Muscle layer of colon (tissue), 2 donors: ENCODE measurements around the gene ZDBF2.
"Not testable (repeated sequence)": the region's sequence is repeated elsewhere in the genome, so short reads cannot be mapped to it uniquely, and the experiment has no call there.

Experiments used
- H3K27ac ChIP-seq: one replicate; pipeline ENCODE4 v1.7.0; 2013; ENCODE audit warnings: low read depth, mild to moderate bottlenecking, low read length, moderate library complexity
- H3K27me3 ChIP-seq, 2 donors: one replicate each; pipeline ENCODE4 v1.7.0; 2013; ENCODE audit warnings: low read length in 2 of 2, mild to moderate bottlenecking in 2 of 2; ENCODE audit not compliant: insufficient read depth in 2 of 2, control insufficient read depth in 1 of 2
- H3K36me3 ChIP-seq: one replicate; pipeline ENCODE4 v1.7.0; 2013; ENCODE audit warnings: mild to moderate bottlenecking, low read length; ENCODE audit not compliant: insufficient read depth
- H3K4me1 ChIP-seq: one replicate; pipeline ENCODE4 v1.7.0; 2013; ENCODE audit warnings: mild to moderate bottlenecking, low read length; ENCODE audit not compliant: insufficient read depth
- H3K4me3 ChIP-seq, 2 donors: one replicate each; pipeline ENCODE4 v1.7.0; 2013; ENCODE audit warnings: low read length in 2 of 2, low read depth in 1 of 2, mild to moderate bottlenecking in 1 of 2, moderate library complexity in 1 of 2
- H3K9ac ChIP-seq: one replicate; pipeline ENCODE4 v1.7.0; 2013; ENCODE audit warnings: low read length
- H3K9me3 ChIP-seq: one replicate; pipeline ENCODE4 v1.7.0; 2013; ENCODE audit warnings: mild to moderate bottlenecking, low read length
- donor health status: abdominal sarcoma.
- donor health status: Adenocarcinoma of cecum.

The ZDBF2 gene

GRCh38 chr2:206287197-206287596 lies 12.7 kb downstream of the ZDBF2 start:
- Histone ChIP-seq H3K4me3 (no peak overlapping the region), H3K4me1 (no peaks in the 10 kb centered on the region), H3K36me3 (no peaks in the 10 kb centered on the region), H3K27ac (no peak overlapping the region), H3K9me3 (no peaks in the 10 kb centered on the region), H3K27me3 (no peaks in the 10 kb centered on the region), H3K9ac (no peak overlapping the region)

- no peaks in the 10 kb centered on the region for H3K36me3 ChIP-seq
- no peak overlapping the region for H3K27ac ChIP-seq
- no peaks in the 10 kb centered on the region for H3K4me1 ChIP-seq
- H3K4me3 ChIP-seq = no peak overlapping the region
- no peak overlapping the region for H3K9ac ChIP-seq
- H3K27me3 ChIP-seq = no peaks in the 10 kb centered on the region
- H3K9me3 ChIP-seq = no peaks in the 10 kb centered on the region
These were observed 14.9 kb downstream of the ZDBF2 start for GRCh38 chr2:206289391-206289790.

- Histone ChIP-seq H3K27me3 (no peaks in the 10 kb centered on the region), H3K9ac (no peak overlapping the region), H3K4me1 (no peaks in the 10 kb centered on the region), H3K36me3 (no peaks in the 10 kb centered on the region), H3K27ac (no peak overlapping the region), H3K9me3 (no peaks in the 10 kb centered on the region), H3K4me3 (no peak overlapping the region)
These were observed 21.7 kb downstream of the ZDBF2 start for GRCh38 chr2:206296128-206296527.

DNA sequence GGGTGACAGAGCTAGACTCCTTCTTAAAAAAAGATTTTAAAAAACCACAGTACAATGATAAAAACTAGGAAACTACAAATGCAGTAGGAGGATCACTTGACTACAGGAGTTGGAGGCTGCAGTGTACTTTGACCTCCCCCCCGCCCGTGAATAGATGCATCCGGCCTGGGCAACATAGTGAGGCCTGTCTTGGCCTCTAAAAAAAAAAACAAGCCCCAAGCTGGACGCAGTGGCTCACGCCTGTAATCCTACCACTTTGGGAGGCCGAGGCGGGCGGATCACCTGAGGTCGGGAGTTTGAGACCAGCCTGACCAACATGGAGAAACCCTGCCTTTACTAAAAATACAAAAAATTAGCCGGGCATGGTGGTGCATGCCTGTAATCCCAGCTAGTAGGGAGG lies 25.1 kb downstream of the ZDBF2 start:
- H3K27ac ChIP-seq, H3K36me3 ChIP-seq, H3K27me3 ChIP-seq, H3K9me3 ChIP-seq, H3K4me3 ChIP-seq, H3K4me1 ChIP-seq, H3K9ac ChIP-seq: not testable (repeated sequence)

- no peak overlapping the region for H3K9ac ChIP-seq
- no peak overlapping the region for H3K27ac ChIP-seq
- H3K4me3 ChIP-seq = no peak overlapping the region
- H3K27me3 ChIP-seq = no peaks in the 10 kb centered on the region
- H3K36me3 ChIP-seq = peaks cover 9% of the 10 kb centered on the region
- no peaks in the 10 kb centered on the region for H3K9me3 ChIP-seq
- H3K4me1 ChIP-seq = no peaks in the 10 kb centered on the region
These were observed 31.2 kb downstream of the ZDBF2 start for GRCh38 chr2:206305523-206306245.

DNA sequence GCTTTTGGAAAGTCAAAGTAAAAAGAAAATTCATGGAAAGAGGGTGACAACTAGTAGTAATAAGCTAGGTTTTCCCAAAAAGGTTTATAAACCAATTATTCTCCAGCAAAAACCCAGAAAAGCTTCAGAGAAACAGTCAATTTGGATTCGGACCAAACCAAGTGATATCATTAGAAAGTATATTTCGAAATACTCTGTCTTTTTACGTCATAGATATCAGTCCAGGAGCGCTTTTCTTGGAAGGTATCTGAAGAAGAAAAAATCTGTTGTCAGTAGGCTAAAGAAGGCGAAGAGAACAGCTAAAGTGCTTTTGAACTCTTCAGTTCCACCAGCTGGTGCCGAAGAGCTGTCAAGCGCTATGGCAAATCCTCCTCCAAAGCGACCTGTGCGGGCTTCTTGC lies 36.6 kb downstream of the ZDBF2 start:
- Histone ChIP-seq H3K36me3 (no peaks in the 10 kb centered on the region), H3K9me3 (no peaks in the 10 kb centered on the region), H3K9ac (no peak overlapping the region), H3K4me1 (no peaks in the 10 kb centered on the region), H3K27me3 (no peaks in the 10 kb centered on the region), H3K4me3 (no peak overlapping the region), H3K27ac (no peak overlapping the region)

DNA sequence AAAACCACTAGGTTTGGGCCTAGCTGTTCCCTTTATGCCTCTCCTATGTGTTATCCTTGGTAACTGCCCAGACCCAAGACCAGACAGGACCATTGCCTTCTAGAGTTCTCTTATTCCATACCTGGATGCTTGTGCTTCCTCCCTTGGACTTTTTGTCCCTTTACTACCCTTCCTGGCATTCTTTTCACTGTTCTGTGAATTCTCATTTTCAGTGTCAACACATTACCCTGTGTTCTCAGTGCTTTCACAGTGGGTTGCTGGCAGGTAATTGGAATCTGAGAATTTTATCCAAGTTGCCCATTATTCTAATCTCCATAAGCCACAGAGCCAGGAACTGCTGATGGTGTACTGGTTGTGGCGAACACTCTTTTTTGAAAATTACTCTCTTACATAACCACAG lies 41.7 kb downstream of the ZDBF2 start:
- Histone ChIP-seq H3K27me3 (no peaks in the 10 kb centered on the region), H3K4me3 (no peak overlapping the region), H3K4me1 (no peaks in the 10 kb centered on the region), H3K36me3 (no peaks in the 10 kb centered on the region), H3K9ac (no peak overlapping the region), H3K9me3 (no peaks in the 10 kb centered on the region), H3K27ac (no peak overlapping the region)

GRCh38 chr2:206323033-206323432 lies 48.6 kb downstream of the ZDBF2 start:
- H3K27ac ChIP-seq = no peak overlapping the region
- no peaks in the 10 kb centered on the region for H3K27me3 ChIP-seq
- H3K36me3 ChIP-seq = no peaks in the 10 kb centered on the region
- no peaks in the 10 kb centered on the region for H3K9me3 ChIP-seq
- no peak overlapping the region for H3K4me3 ChIP-seq
- no peak overlapping the region for H3K9ac ChIP-seq
- H3K4me1 ChIP-seq = no peaks in the 10 kb centered on the region

GRCh38 chr2:206323486-206323885 lies 49.0 kb downstream of the ZDBF2 start:
- Histone ChIP-seq H3K27me3 (no peaks in the 10 kb centered on the region), H3K4me3 (no peak overlapping the region), H3K36me3 (no peaks in the 10 kb centered on the region), H3K9me3 (no peaks in the 10 kb centered on the region), H3K9ac (no peak overlapping the region), H3K27ac (no peak overlapping the region), H3K4me1 (no peaks in the 10 kb centered on the region)

- no peaks in the 10 kb centered on the region for H3K9me3 ChIP-seq
- H3K36me3 ChIP-seq = no peaks in the 10 kb centered on the region
- no peak overlapping the region for H3K9ac ChIP-seq
These were observed 50.4 kb downstream of the ZDBF2 start for GRCh38 chr2:206324869-206325268.

DNA sequence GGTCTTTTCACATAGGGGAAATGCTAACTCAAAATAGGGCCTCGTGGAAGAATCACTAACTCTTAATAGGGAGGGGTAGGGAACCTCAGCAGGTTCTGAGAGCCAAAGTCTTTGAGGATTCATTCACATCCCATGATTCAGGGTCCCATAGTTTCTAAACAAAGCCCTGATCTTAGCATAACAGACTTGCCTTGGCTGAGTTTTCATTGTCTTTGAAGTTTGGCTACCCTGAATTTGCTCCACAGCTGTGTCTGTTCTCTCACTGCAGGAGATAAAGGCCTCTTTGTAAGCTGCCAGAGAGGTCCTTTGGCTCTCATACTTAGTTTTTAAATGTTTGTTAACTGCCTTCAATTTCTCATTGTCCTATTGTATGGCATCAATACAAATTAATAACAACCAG lies 54.5 kb downstream of the ZDBF2 start:
- no peaks in the 10 kb centered on the region for H3K9me3 ChIP-seq
- H3K27ac ChIP-seq = no peak overlapping the region
- H3K4me1 ChIP-seq = no peaks in the 10 kb centered on the region
- H3K9ac ChIP-seq = no peak overlapping the region
- no peak overlapping the region for H3K4me3 ChIP-seq
- no peaks in the 10 kb centered on the region for H3K27me3 ChIP-seq
- no peaks in the 10 kb centered on the region for H3K36me3 ChIP-seq

More at GRCh38 chr2:206324869-206325268, 50.4 kb downstream of the ZDBF2 start:
- Histone ChIP-seq H3K27ac (no peak overlapping the region), H3K27me3 (no peaks in the 10 kb centered on the region), H3K4me3 (no peak overlapping the region), H3K4me1 (no peaks in the 10 kb centered on the region)

DNA sequence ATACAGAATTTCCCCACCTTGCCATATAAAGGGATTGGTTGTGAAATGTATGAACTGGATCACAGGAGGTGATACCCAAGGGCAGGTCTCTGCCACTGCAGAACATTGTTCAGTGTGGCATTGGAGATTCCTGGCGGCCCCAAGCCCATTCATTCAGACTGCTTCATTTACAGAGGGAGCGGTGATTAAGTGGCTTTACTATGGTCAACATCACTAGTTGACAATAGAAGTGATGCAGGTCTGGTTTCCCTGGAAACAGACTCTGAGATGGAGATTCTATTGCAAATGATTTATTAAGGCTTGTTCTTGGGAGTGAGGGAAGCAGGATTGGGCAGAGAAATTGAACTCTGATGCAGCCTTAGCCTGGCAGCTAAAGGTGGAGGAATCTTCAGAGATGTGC lies 62.4 kb downstream of the ZDBF2 start:
- Histone ChIP-seq H3K9ac (no peak overlapping the region), H3K4me1 (no peaks in the 10 kb centered on the region), H3K27ac (no peak overlapping the region), H3K36me3 (no peaks in the 10 kb centered on the region), H3K4me3 (no peak overlapping the region), H3K27me3 (no peaks in the 10 kb centered on the region), H3K9me3 (no peaks in the 10 kb centered on the region)
